GM21447 (cell line): ENCODE results near the gene TRIM59.

Experiments
- ATAC-seq: cut with Tn5 transposase; IDR thresholded peaks from one replicate; pipeline ENCODE4 v1.9.1; 2021; ENCODE audit not compliant: unreplicated experiment

TRIM59 gene

GRCh38 chr3:160403796-160404470, 45.7 kb downstream of the TRIM59 start:
- ATAC-seq = no peak

GRCh38 chr3:160403028-160403545, 46.5 kb downstream of the TRIM59 start:
- ATAC-seq = no peak

GRCh38 chr3:160402221-160403027, 47.2 kb downstream of the TRIM59 start:
- no peak for ATAC-seq

GRCh38 chr3:160401291-160402095, 48.1 kb downstream of the TRIM59 start:
- no peak for ATAC-seq

GRCh38 chr3:160400702-160401150, 48.9 kb downstream of the TRIM59 start:
- no peak for ATAC-seq

- ATAC-seq = peak; percentile 8
Measured at GRCh38 chr3:160400030-160400701, 49.4 kb downstream of the TRIM59 start.

GRCh38 chr3:160399125-160400029, 50.2 kb downstream of the TRIM59 start, which contains the start of the genes IFT80 and SMC4:
Gene IFT80 (minus strand): TSS chr3:160399225. CDS start chr3:160384600, 14,625 bp downstream.
Gene SMC4 (plus strand): TSS chr3:160399650. CDS start chr3:160400827, 1,177 bp downstream.
- ATAC-seq = peak; percentile 93

- ATAC-seq = peak; percentile 18
Measured at GRCh38 chr3:160398820-160399124, 50.8 kb downstream of the TRIM59 start.

GRCh38 chr3:160395297-160395696, 54.3 kb downstream of the TRIM59 start:
- ATAC-seq = no peak

- no peak for ATAC-seq
Measured at GRCh38 chr3:160394009-160394392, 55.6 kb downstream of the TRIM59 start.

GRCh38 chr3:160393346-160394008, 56.1 kb downstream of the TRIM59 start:
- ATAC-seq = no peak

GRCh38 chr3:160392798-160393197, 56.8 kb downstream of the TRIM59 start:
- ATAC-seq = no peak

GRCh38 chr3:160390565-160391138, 58.9 kb downstream of the TRIM59 start:
- no peak for ATAC-seq
